ENCODE data around the gene FOLR3.
"Not testable (repeated sequence)": the region's sequence is repeated elsewhere in the genome, so short reads cannot be mapped to it uniquely, and the experiment has no call there.

FOLR3 gene

DNA sequence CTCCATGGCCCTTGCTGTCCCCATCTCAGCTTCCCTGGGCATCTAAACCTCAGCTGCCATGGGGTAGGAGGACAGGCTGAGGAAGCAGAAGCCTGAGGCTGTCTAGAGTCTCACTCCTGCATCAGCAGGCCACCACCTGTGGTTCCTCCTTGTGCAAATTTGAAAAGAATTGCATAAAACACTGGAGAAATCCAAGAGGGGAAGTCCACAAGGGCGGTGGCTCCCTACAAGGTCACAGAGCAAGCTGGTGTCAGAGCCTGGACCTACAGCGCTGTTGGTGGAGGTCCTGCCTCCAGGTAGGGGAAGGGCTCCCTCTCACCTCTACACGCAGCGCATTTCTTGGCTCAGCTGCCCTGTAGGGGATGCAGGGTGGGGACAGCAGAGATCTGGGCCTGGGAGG lies at the start of gene FOLR3:
FOLR3 (plus strand) TSS at position 253 of the 400 bp plus-strand sequence. CDS start 228 bp downstream, outside the sequence.
- not testable (repeated sequence) for H3K36me3 ChIP-seq (ENCODE audit: control insufficient read depth, insufficient read depth, low read length); H3K4me3 ChIP-seq (ENCODE audit: low read length); H3K4me1 ChIP-seq (ENCODE audit: control insufficient read depth, insufficient read depth, low read length); H3K27ac ChIP-seq (ENCODE audit: low read depth, low read length); H3K9ac ChIP-seq (ENCODE audit: low read length); H3K27me3 ChIP-seq (ENCODE audit: control insufficient read depth, insufficient read depth, low read length)

GRCh38 chr11:72088076-72088808 lies 47.3 kb upstream of the FOLR3 start:
- no peak overlapping the region for H3K9ac ChIP-seq (ENCODE audit: low read length)
- peaks cover 16% of the 10 kb centered on the region for H3K36me3 ChIP-seq (ENCODE audit: control insufficient read depth, insufficient read depth, low read length)
- no peaks in the 10 kb centered on the region for H3K4me1 ChIP-seq (ENCODE audit: control insufficient read depth, insufficient read depth, low read length)
- no peak overlapping the region for H3K27ac ChIP-seq (ENCODE audit: low read depth, low read length)
- no peak overlapping the region for H3K4me3 ChIP-seq (ENCODE audit: low read length)
- no peaks in the 10 kb centered on the region for H3K27me3 ChIP-seq (ENCODE audit: control insufficient read depth, insufficient read depth, low read length)

- no peaks in the 10 kb centered on the region for H3K27me3 ChIP-seq (ENCODE audit: control insufficient read depth, insufficient read depth, low read length)
- no peak overlapping the region for H3K9ac ChIP-seq (ENCODE audit: low read length)
- no peaks in the 10 kb centered on the region for H3K4me1 ChIP-seq (ENCODE audit: control insufficient read depth, insufficient read depth, low read length)
- H3K27ac ChIP-seq (ENCODE audit: low read depth, low read length) = no peak overlapping the region
- no peak overlapping the region for H3K4me3 ChIP-seq (ENCODE audit: low read length)
- H3K36me3 ChIP-seq (ENCODE audit: control insufficient read depth, insufficient read depth, low read length) = peaks cover 26% of the 10 kb centered on the region
Observed at GRCh38 chr11:72091292-72091691, 44.2 kb upstream of the FOLR3 start.

DNA sequence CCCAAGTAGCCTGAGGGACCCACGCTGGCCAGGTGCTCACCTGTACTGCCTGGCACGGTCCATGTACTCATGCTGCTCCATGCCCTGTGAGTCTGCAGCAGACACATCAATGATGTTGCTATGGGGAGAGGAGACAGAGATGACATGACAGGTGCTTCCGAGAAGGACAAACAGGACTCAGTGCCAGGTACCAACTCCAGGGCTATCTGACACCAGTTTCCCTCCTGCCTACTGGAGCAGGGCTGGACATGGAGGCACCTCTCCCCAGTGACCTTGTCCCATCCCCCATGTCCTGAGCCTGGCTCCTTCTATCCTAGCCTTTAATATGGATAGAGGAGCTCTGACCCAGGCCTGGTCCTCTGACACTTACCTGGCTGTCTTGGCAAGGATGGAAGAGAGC lies 36.8 kb upstream of the FOLR3 start:
- Histone ChIP-seq H3K27ac (ENCODE audit: low read depth, low read length) (no peak overlapping the region), H3K27me3 (ENCODE audit: control insufficient read depth, insufficient read depth, low read length) (no peaks in the 10 kb centered on the region), H3K4me3 (ENCODE audit: low read length) (no peak overlapping the region), H3K36me3 (ENCODE audit: control insufficient read depth, insufficient read depth, low read length) (peaks cover 25% of the 10 kb centered on the region), H3K9ac (ENCODE audit: low read length) (no peak overlapping the region), H3K4me1 (ENCODE audit: control insufficient read depth, insufficient read depth, low read length) (peaks cover 18% of the 10 kb centered on the region)

- H3K9ac ChIP-seq (ENCODE audit: low read length) = no peak overlapping the region
- no peak overlapping the region for H3K27ac ChIP-seq (ENCODE audit: low read depth, low read length)
- H3K36me3 ChIP-seq (ENCODE audit: control insufficient read depth, insufficient read depth, low read length) = peaks cover 17% of the 10 kb centered on the region
Observed at GRCh38 chr11:72100009-72100408, 35.5 kb upstream of the FOLR3 start.

GRCh38 chr11:72100462-72100861 lies 35.1 kb upstream of the FOLR3 start:
- H3K36me3 ChIP-seq (ENCODE audit: control insufficient read depth, insufficient read depth, low read length) = peaks cover 16% of the 10 kb centered on the region
- H3K27ac ChIP-seq (ENCODE audit: low read depth, low read length) = no peak overlapping the region
- no peak overlapping the region for H3K4me3 ChIP-seq (ENCODE audit: low read length)
- H3K27me3 ChIP-seq (ENCODE audit: control insufficient read depth, insufficient read depth, low read length) = no peaks in the 10 kb centered on the region
- no peak overlapping the region for H3K9ac ChIP-seq (ENCODE audit: low read length)
- H3K4me1 ChIP-seq (ENCODE audit: control insufficient read depth, insufficient read depth, low read length) = peaks cover 19% of the 10 kb centered on the region

More at GRCh38 chr11:72100009-72100408, 35.5 kb upstream of the FOLR3 start:
- H3K4me3 ChIP-seq (ENCODE audit: low read length) = no peak overlapping the region
- no peaks in the 10 kb centered on the region for H3K27me3 ChIP-seq (ENCODE audit: control insufficient read depth, insufficient read depth, low read length)
- H3K4me1 ChIP-seq (ENCODE audit: control insufficient read depth, insufficient read depth, low read length) = peaks cover 19% of the 10 kb centered on the region

- Histone ChIP-seq H3K27me3 (ENCODE audit: control insufficient read depth, insufficient read depth, low read length) (no peaks in the 10 kb centered on the region), H3K4me1 (ENCODE audit: control insufficient read depth, insufficient read depth, low read length) (peaks cover 19% of the 10 kb centered on the region), H3K9ac (ENCODE audit: low read length) (peak overlapping the region; percentile 74), H3K27ac (ENCODE audit: low read depth, low read length) (no peak overlapping the region), H3K4me3 (ENCODE audit: low read length) (peak overlapping the region; percentile 82), H3K36me3 (ENCODE audit: control insufficient read depth, insufficient read depth, low read length) (peaks cover 16% of the 10 kb centered on the region)
Observed at GRCh38 chr11:72102162-72102561, 33.4 kb upstream of the FOLR3 start.

- H3K27me3 ChIP-seq (ENCODE audit: control insufficient read depth, insufficient read depth, low read length) = no peaks in the 10 kb centered on the region
Observed at GRCh38 chr11:72102631-72102945, 32.9 kb upstream of the FOLR3 start.

DNA sequence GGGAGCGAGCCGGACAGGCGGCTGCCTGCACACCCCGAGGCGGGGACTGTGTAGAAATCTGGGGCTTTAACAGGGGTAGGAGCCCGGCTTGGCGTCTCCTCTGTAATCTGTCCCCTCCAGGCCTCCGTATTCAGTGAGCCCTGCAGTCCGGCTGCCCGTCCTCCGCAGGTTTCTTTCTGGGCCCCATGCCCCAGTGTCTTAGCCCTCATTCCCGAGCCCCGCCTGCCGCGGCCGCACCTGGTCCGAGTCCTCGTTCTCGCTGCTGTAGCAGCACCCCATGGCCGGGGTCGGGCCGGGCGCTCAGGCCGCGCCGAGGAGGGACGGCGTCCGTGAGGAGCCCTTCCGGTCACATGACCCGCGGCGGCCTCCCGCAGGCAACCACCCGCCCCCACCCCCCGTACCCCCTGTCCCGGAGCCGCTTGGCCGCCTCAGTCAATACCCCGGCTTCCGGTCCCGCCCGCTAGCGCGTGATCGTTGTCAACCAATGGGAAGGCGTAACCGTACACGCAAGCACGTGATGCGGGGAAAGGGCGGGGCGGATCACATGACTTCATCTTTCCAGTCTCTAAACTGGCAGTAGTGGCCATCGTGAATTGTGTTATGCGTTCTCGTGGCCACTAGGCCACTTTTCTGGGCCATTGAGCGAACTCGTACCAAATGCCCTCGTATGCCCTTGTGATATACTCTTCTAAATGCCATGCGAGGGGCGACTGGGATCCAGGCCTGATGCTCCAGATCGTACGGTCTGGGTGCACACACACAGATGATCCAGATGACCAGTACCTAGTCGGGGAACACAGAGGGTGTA lies 32.4 kb upstream of the FOLR3 start, which contains the start of gene LAMTOR1:
LAMTOR1 (minus strand) TSS at position 352 of the 808 bp plus-strand sequence; CDS start at position 279, 73 bp downstream.
- Histone ChIP-seq H3K9ac (ENCODE audit: low read length) (peak within 1 kb of the TSS; percentile 74), H3K36me3 (ENCODE audit: control insufficient read depth, insufficient read depth, low read length) (peaks cover 10% of the 10 kb centered on the region), H3K4me3 (ENCODE audit: low read length) (peak within 1 kb of the TSS; percentile 82), H3K27me3 (ENCODE audit: control insufficient read depth, insufficient read depth, low read length) (no peaks in the 10 kb centered on the region), H3K27ac (ENCODE audit: low read depth, low read length) (peak within 1 kb of the TSS; percentile 97), H3K4me1 (ENCODE audit: control insufficient read depth, insufficient read depth, low read length) (peaks cover 19% of the 10 kb centered on the region)

More at GRCh38 chr11:72102631-72102945, 32.9 kb upstream of the FOLR3 start:
- peaks cover 19% of the 10 kb centered on the region for H3K4me1 ChIP-seq (ENCODE audit: control insufficient read depth, insufficient read depth, low read length)
- peak overlapping the region; percentile 95 for H3K27ac ChIP-seq (ENCODE audit: low read depth, low read length)
- peaks cover 15% of the 10 kb centered on the region for H3K36me3 ChIP-seq (ENCODE audit: control insufficient read depth, insufficient read depth, low read length)
- H3K4me3 ChIP-seq (ENCODE audit: low read length) = peak overlapping the region; percentile 82
- H3K9ac ChIP-seq (ENCODE audit: low read length) = peak overlapping the region; percentile 74

DNA sequence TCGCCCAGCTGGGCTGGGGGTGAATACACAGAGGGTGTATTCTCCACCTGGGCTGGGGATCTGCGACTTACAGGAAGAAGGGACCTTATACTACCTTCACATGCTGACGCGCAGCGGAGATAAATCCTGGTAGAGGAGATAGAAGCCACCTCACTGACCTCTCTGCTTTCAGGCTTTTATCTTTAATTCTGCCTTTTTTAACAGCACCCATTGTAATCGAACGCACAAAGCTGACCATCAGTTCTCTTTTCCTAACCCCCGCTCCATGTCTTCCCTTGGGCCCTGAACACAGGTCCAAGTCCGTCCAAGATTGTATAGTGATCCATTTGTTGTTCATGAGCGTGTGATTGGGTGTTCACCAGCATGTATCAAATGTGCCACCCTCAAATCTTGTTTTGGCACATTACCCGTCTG lies 31.8 kb upstream of the FOLR3 start:
- peaks cover 19% of the 10 kb centered on the region for H3K4me1 ChIP-seq (ENCODE audit: control insufficient read depth, insufficient read depth, low read length)
- H3K27me3 ChIP-seq (ENCODE audit: control insufficient read depth, insufficient read depth, low read length) = no peaks in the 10 kb centered on the region
- H3K27ac ChIP-seq (ENCODE audit: low read depth, low read length) = peak overlapping the region; percentile 97
- H3K4me3 ChIP-seq (ENCODE audit: low read length) = peak overlapping the region; percentile 77
- peak overlapping the region; percentile 66 for H3K9ac ChIP-seq (ENCODE audit: low read length)
- peaks cover 3% of the 10 kb centered on the region for H3K36me3 ChIP-seq (ENCODE audit: control insufficient read depth, insufficient read depth, low read length)

GRCh38 chr11:72105888-72106287 lies 29.6 kb upstream of the FOLR3 start, which contains the start of gene TOMT:
Gene TOMT, plus strand, starts transcription at chr11:72105924. Its CDS starts 28 bp downstream, at chr11:72105952.
- peak within 1 kb of the TSS; percentile 43 for H3K9ac ChIP-seq (ENCODE audit: low read length)
- H3K4me3 ChIP-seq (ENCODE audit: low read length) = no peak within 1 kb of the TSS
- no peaks in the 10 kb centered on the region for H3K27me3 ChIP-seq (ENCODE audit: control insufficient read depth, insufficient read depth, low read length)
- no peak within 1 kb of the TSS for H3K27ac ChIP-seq (ENCODE audit: low read depth, low read length)
- peaks cover 17% of the 10 kb centered on the region for H3K4me1 ChIP-seq (ENCODE audit: control insufficient read depth, insufficient read depth, low read length)
- peaks cover 2% of the 10 kb centered on the region for H3K36me3 ChIP-seq (ENCODE audit: control insufficient read depth, insufficient read depth, low read length)

DNA sequence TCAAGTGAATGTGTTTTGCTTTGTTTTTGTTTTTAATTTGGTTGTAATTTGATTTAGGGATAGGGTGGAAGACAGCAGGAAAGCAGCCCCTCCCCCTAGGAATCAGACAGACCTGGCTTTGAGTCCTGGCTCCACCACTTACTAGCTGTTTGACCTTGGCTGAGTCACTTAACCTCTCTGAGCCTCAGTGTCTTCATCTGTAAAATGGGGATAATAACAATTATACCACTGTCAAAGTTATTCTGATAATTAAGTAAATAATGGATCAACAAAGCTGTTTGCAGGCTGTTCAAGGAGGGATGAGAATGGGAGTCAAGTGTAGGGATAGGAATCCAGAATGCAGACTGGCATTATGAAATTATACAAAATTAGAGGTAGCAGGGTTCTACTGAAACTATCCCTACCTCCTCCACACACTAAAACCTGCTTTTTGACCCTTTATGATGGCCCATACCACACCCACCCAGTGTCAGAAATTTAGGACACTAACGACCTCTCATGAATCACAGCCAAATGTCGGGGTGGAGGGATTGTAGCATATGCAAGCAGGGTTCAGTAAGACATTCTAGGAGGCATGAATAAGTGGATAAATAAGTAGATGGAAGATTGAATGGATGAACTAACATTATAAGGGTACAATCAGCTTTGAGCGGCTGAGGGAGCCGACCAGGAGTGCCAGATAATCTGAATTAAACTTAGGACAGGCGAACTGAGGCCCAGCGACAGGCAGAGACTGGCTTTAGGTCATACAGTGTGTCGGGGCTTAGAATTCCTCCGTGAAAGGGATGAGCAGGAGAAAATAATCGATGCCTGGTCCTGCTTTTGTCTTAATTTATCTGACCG lies 24.0 kb upstream of the FOLR3 start:
- peak overlapping the region; percentile 81 for H3K9ac ChIP-seq (ENCODE audit: low read length)
- H3K27ac ChIP-seq (ENCODE audit: low read depth, low read length) = peak overlapping the region; percentile 97
- peaks cover 2% of the 10 kb centered on the region for H3K36me3 ChIP-seq (ENCODE audit: control insufficient read depth, insufficient read depth, low read length)
- peak overlapping the region; percentile 73 for H3K4me3 ChIP-seq (ENCODE audit: low read length)
- H3K4me1 ChIP-seq (ENCODE audit: control insufficient read depth, insufficient read depth, low read length) = peaks cover 16% of the 10 kb centered on the region
- H3K27me3 ChIP-seq (ENCODE audit: control insufficient read depth, insufficient read depth, low read length) = no peaks in the 10 kb centered on the region
